ENCODE results near the gene ITGA2.

ITGA2 gene

GRCh38 chr5:52993367-52993766 is 4.2 kb downstream of the ITGA2 start:
- peaks cover 12% of the 10 kb centered on the region for H3K4me1 ChIP-seq
- H3K36me3 ChIP-seq (ENCODE audit: control insufficient read depth, insufficient read depth, low read length): peaks cover 2% of the 10 kb centered on the region
- no peak overlapping the region for H3K9ac ChIP-seq
- H3K4me2 ChIP-seq (ENCODE audit: low read length): no peak overlapping the region
- H3K27me3 ChIP-seq (ENCODE audit: control insufficient read depth, insufficient read depth, low read length): no peaks in the 10 kb centered on the region
- no peak overlapping the region for H3K4me3 ChIP-seq (ENCODE audit: low read depth, low read length)
- no peak overlapping the region for H3K27ac ChIP-seq
- no peaks in the 10 kb centered on the region for H3K9me3 ChIP-seq (ENCODE audit: control insufficient read depth, low read length)
- H2AFZ ChIP-seq: no peak overlapping the region
- H3K79me2 ChIP-seq: peaks cover 10% of the 10 kb centered on the region
- TF ChIP-seq CTCF (IDR thresholded peaks at IDR 0.05): no peak

- Histone ChIP-seq H3K4me2 (ENCODE audit: low read length) (no peak overlapping the region), H3K4me1 (peaks cover 12% of the 10 kb centered on the region), H3K27me3 (ENCODE audit: control insufficient read depth, insufficient read depth, low read length) (no peaks in the 10 kb centered on the region), H3K9me3 (ENCODE audit: control insufficient read depth, low read length) (no peaks in the 10 kb centered on the region), H3K27ac (no peak overlapping the region), H2AFZ (no peak overlapping the region), H3K36me3 (ENCODE audit: control insufficient read depth, insufficient read depth, low read length) (peaks cover 2% of the 10 kb centered on the region), H3K79me2 (peaks cover 10% of the 10 kb centered on the region), H3K4me3 (ENCODE audit: low read depth, low read length) (no peak overlapping the region), H3K9ac (no peak overlapping the region)
- no peak for TF ChIP-seq CTCF (IDR thresholded peaks at IDR 0.05)
Measured at GRCh38 chr5:52994266-52994665, 5.1 kb downstream of the ITGA2 start.

- Histone ChIP-seq H3K4me3 (ENCODE audit: low read depth, low read length) (no peak overlapping the region), H3K36me3 (ENCODE audit: control insufficient read depth, insufficient read depth, low read length) (peaks cover 2% of the 10 kb centered on the region), H3K9ac (no peak overlapping the region), H3K79me2 (peaks cover 10% of the 10 kb centered on the region), H3K27ac (no peak overlapping the region), H2AFZ (no peak overlapping the region), H3K27me3 (ENCODE audit: control insufficient read depth, insufficient read depth, low read length) (no peaks in the 10 kb centered on the region), H3K4me2 (ENCODE audit: low read length) (no peak overlapping the region), H3K4me1 (peaks cover 12% of the 10 kb centered on the region), H3K9me3 (ENCODE audit: control insufficient read depth, low read length) (no peaks in the 10 kb centered on the region)
- TF ChIP-seq CTCF (IDR thresholded peaks at IDR 0.05): no peak
Measured at GRCh38 chr5:52995095-52995494, 5.9 kb downstream of the ITGA2 start.

- Histone ChIP-seq H2AFZ (no peak overlapping the region), H3K4me1 (peaks cover 8% of the 10 kb centered on the region), H3K4me3 (ENCODE audit: low read depth, low read length) (no peak overlapping the region), H3K36me3 (ENCODE audit: control insufficient read depth, insufficient read depth, low read length) (peaks cover 2% of the 10 kb centered on the region), H3K27ac (no peak overlapping the region), H3K27me3 (ENCODE audit: control insufficient read depth, insufficient read depth, low read length) (no peaks in the 10 kb centered on the region), H3K4me2 (ENCODE audit: low read length) (no peak overlapping the region), H3K79me2 (peaks cover 10% of the 10 kb centered on the region), H3K9ac (no peak overlapping the region), H3K9me3 (ENCODE audit: control insufficient read depth, low read length) (no peaks in the 10 kb centered on the region)
- no peak for TF ChIP-seq CTCF (IDR thresholded peaks at IDR 0.05)
Measured at GRCh38 chr5:52995914-52996313, 6.8 kb downstream of the ITGA2 start.

- Histone ChIP-seq H3K4me3 (ENCODE audit: low read depth, low read length) (no peak overlapping the region), H2AFZ (peak overlapping the region; percentile 69), H3K27ac (peak overlapping the region; percentile 71), H3K9me3 (ENCODE audit: control insufficient read depth, low read length) (no peaks in the 10 kb centered on the region), H3K36me3 (ENCODE audit: control insufficient read depth, insufficient read depth, low read length) (peaks cover 2% of the 10 kb centered on the region), H3K4me2 (ENCODE audit: low read length) (peak overlapping the region; percentile 42), H3K9ac (no peak overlapping the region), H3K79me2 (peaks cover 10% of the 10 kb centered on the region), H3K4me1 (peaks cover 7% of the 10 kb centered on the region), H3K27me3 (ENCODE audit: control insufficient read depth, insufficient read depth, low read length) (no peaks in the 10 kb centered on the region)
- TF ChIP-seq CTCF (IDR thresholded peaks at IDR 0.05): no peak
Measured at GRCh38 chr5:52996979-52997378, 7.8 kb downstream of the ITGA2 start.

Measured in parathyroid adenoma (tissue), 2 donors.